HTR-8/SVneo (cell line): ENCODE data around the gene GATAD2B.
"Not testable (repeated sequence)": the region's sequence is repeated elsewhere in the genome, so short reads cannot be mapped to it uniquely, and the experiment has no call there.

Source experiments
- DNase-seq: peaks from one replicate; pipeline ENCODE4 v3.0.0; 2011; ENCODE audit warnings: low spot score, mixed read lengths; ENCODE audit not compliant: insufficient read length
- FAIRE-seq: peaks from 2 replicates; lab custom pipeline; 2011; peaks lifted over from hg19 to GRCh38; lab: Jason Lieb, UNC

The GATAD2B gene

GRCh38 chr1:153769221-153769620, 153.6 kb downstream of the GATAD2B start:
- DNase-seq (no peak), FAIRE-seq (no peak)

GRCh38 chr1:153768316-153769181, 154.2 kb downstream of the GATAD2B start:
- no peak for DNase-seq
- no peak for FAIRE-seq

GRCh38 chr1:153767519-153767918, 155.3 kb downstream of the GATAD2B start:
- FAIRE-seq = no peak
- no peak for DNase-seq

GRCh38 chr1:153766663-153767062, 156.1 kb downstream of the GATAD2B start:
- DNase-seq, FAIRE-seq: not testable (repeated sequence)

- no peak for FAIRE-seq
- no peak for DNase-seq
Observed at GRCh38 chr1:153764310-153764709, 158.5 kb downstream of the GATAD2B start.

GRCh38 chr1:153763365-153764225, 159.2 kb downstream of the GATAD2B start:
- DNase-seq = no peak
- FAIRE-seq = no peak

GRCh38 chr1:153760440-153760839, 162.3 kb downstream of the GATAD2B start:
- FAIRE-seq = no peak
- no peak for DNase-seq
